HepG2 (cell line): Measurements from ENCODE around the gene GPR4. TPM values are rescaled to one million over a fixed set of nuclear protein-coding genes. Genes with fewer than 3 reads are reported as not detected.

Source experiments
- ATAC-seq: fragments of 200-7000 bp; cut with Tn5 transposase; 3 replicates; pipeline ENCODE4 v1.9.1; 2020; ENCODE audit warnings: mild to moderate bottlenecking, moderate library complexity
- BruUV-seq: library from RNA; stranded (reverse); fragments of 400-500 nt; replicated peaks from 2 replicates; lab custom pipeline; 2021; lab: Mats Ljungman, UMichigan
- CTCF ChIA-PET: fragments of 300-600 bp; formaldehyde crosslinking; extraction: SDS; loops from one replicate; lab custom pipeline; 2021; ENCODE audit warnings: low total read pairs, inconsistent platforms, low intra/inter-chr PET ratio; lab: Yijun Ruan, JAX
- POLR2A ChIA-PET: fragments of 350-600 bp; sonication (Branson Sonifier 250); formaldehyde crosslinking; loops from one replicate; lab custom pipeline; 2020; ENCODE audit warnings: antibody characterized with exemption, inconsistent platforms; lab: Yijun Ruan, JAX
- DNase-seq: peaks from one replicate; pipeline ENCODE4 v3.0.0-alpha.2; 2015; ENCODE audit warnings: low spot score
- FAIRE-seq: peaks from 3 replicates; lab custom pipeline; 2011; peaks lifted over from hg19 to GRCh38; lab: Jason Lieb, UNC
- H2AFZ ChIP-seq: one replicate; pipeline ENCODE4 v1.6.1; 2011; ENCODE audit warnings: low read length, inconsistent platforms
- H3K27ac ChIP-seq: fragments of 300-600 bp; 3 replicates; pipeline ENCODE4 v1.8.0; 2011; ENCODE audit warnings: mixed run types, mild to moderate bottlenecking, mixed read lengths, low read length, inconsistent platforms; ENCODE audit not compliant: insufficient read depth; ENCODE audit errors: extremely low read length
- H3K27me3 ChIP-seq, 2 experiments: fragments of 200-600 bp in 1 of 2; 2 replicates in 1 of 2; 3 replicates in 1 of 2; pipeline versions ENCODE4 v1.6.0 to v1.8.0; 2011; ENCODE audit warnings: low read length in 2 of 2, mild to moderate bottlenecking in 2 of 2, moderate library complexity in 2 of 2, inconsistent platforms in 1 of 2; ENCODE audit not compliant: insufficient read depth in 2 of 2, control insufficient read depth in 1 of 2
- H3K36me3 ChIP-seq, 2 experiments: fragments of 200-600 bp in 1 of 2; replicated peaks in 1 of 2; 2 replicates in 1 of 2; 3 replicates in 1 of 2; pipeline versions ENCODE4 v1.5.1 to v1.8.0; 2011; ENCODE audit warnings: low read length in 2 of 2, inconsistent platforms in 1 of 2; ENCODE audit not compliant: insufficient read depth in 2 of 2, control insufficient read depth in 1 of 2
- H3K4me1 ChIP-seq: 2 replicates; pipeline ENCODE4 v1.5.1; 2012; ENCODE audit warnings: low read length, inconsistent platforms; ENCODE audit not compliant: insufficient read depth
- H3K4me2 ChIP-seq: 2 replicates; pipeline ENCODE4 v1.6.0; 2011; ENCODE audit warnings: low read depth, low read length, inconsistent platforms
- H3K4me3 ChIP-seq, 3 experiments: fragments of 200-600 bp in 1 of 3; sonication (generic), shearing (Covaris generic) in 1 of 3; replicated peaks in 1 of 3; 2 replicates each; pipeline ENCODE4 v1.5.1; 2011 to 2016; ENCODE audit warnings: low read length in 3 of 3, inconsistent platforms in 2 of 3, low read depth in 2 of 3, mild to moderate bottlenecking in 2 of 3, control low read depth in 1 of 3, mixed read lengths in 1 of 3; ENCODE audit not compliant: insufficient read depth in 1 of 3
- H3K79me2 ChIP-seq: one replicate; pipeline ENCODE4 v1.6.1; 2011; ENCODE audit warnings: low read length, inconsistent platforms; ENCODE audit not compliant: insufficient read depth
- H3K9ac ChIP-seq: 2 replicates; pipeline ENCODE4 v1.6.0; 2011; ENCODE audit warnings: mild to moderate bottlenecking, low read depth, low read length, inconsistent platforms; ENCODE audit not compliant: insufficient read depth
- H3K9me3 ChIP-seq: 2 replicates; pipeline ENCODE4 v1.5.1; 2012; ENCODE audit warnings: mild to moderate bottlenecking, low read length
- H4K20me1 ChIP-seq: 2 replicates; pipeline ENCODE4 v1.6.0; 2011; ENCODE audit warnings: inconsistent platforms, mild to moderate bottlenecking, low read length, moderate library complexity; ENCODE audit not compliant: insufficient read depth
- FOXK2 ChIP-seq: fragments of 450-650 bp; IDR thresholded peaks from 2 replicates; pipeline ENCODE4 v1.6.1; 2016
- MAFK ChIP-seq, 2 experiments: IDR thresholded peaks in 1 of 2; conservative IDR thresholded peaks in 1 of 2; 2 replicates each; pipeline ENCODE4 v1.6.1; 2011; ENCODE audit warnings: improper control_type of control experiment in 2 of 2, low read length in 2 of 2
- PCBP2 ChIP-seq: fragments of 200-400 bp; formaldehyde crosslinking; optimal IDR thresholded peaks from 2 replicates; pipeline ENCODE3; 2018; ENCODE audit warnings: low read length, low read depth; ENCODE audit not compliant: poor library complexity, severe bottlenecking
- RFX5 ChIP-seq: IDR thresholded peaks from 2 replicates; pipeline ENCODE4 v1.6.1; 2011; ENCODE audit warnings: low read depth, low read length, improper control_type of control experiment
- SIX4 ChIP-seq: sonication (generic); formaldehyde crosslinking; IDR thresholded peaks from 2 replicates; pipeline ENCODE4 v1.4.0; 2020; ENCODE audit warnings: missing genetic modification reagents
- SP5 ChIP-seq: IDR thresholded peaks from 2 replicates; pipeline ENCODE4 v1.6.1; 2016; ENCODE audit warnings: low read depth, borderline replicate concordance
- TARDBP ChIP-seq: sonication (generic); formaldehyde crosslinking; IDR thresholded peaks from 2 replicates; pipeline ENCODE4 v1.8.0; 2022; ENCODE audit warnings: mild to moderate bottlenecking, missing genetic modification reagents
- WGBS: methylation state at CpG from one replicate; pipeline ENCODE4 v1.1.6; 2017; ENCODE audit warnings: low lambda C conversion rate; 5-methylcytosine and 5-hydroxymethylcytosine counted together
- in situ Hi-C: cut with HindIII; loops from 2 replicates; pipeline ENCODE4 v1.10.0; 2017; ENCODE audit warnings: low pct_unique_long_range_greater_than_20kb; ENCODE audit not compliant: extremely low pct_ligation_motif_present
- intact Hi-C: fragments of 100-400 bp; cut with micrococcal nuclease; formaldehyde crosslinking; loops from one replicate; pipeline ENCODE4 v1.10.0; 2022; ENCODE audit not compliant: unreplicated experiment
- polyA plus RNA-seq, 8 experiments: library from polyadenylated mRNA; depleted of rRNA in 3 of 8; stranded (reverse) in 7 of 8; unstranded in 1 of 8; fragments of >200 nt; fragmentation: Illumina TruSeq in 4 of 8; extraction: Trizol in 4 of 8; gene quantifications; 2 replicates each; pipeline versions ENCODE4 v1.2.1 to v1.2.3, GENCODE V29; 2011 to 2016; ENCODE audit warnings: low read depth in 4 of 8, missing spikeins in 1 of 8, mixed read lengths in 1 of 8; ENCODE audit not compliant: insufficient read depth in 1 of 8
- total RNA-seq, 5 experiments: library from RNA; depleted of rRNA; stranded (reverse); fragments of >200 nt; fragmentation: Illumina TruSeq; extraction: Trizol; gene quantifications; 2 replicates each; pipeline ENCODE4 v1.2.3, GENCODE V29; 2016; ENCODE audit warnings: low read depth in 1 of 5
- TF ChIP-seq, protein P1 (sequence below): sonication (generic); formaldehyde crosslinking; IDR thresholded peaks from 2 replicates; pipeline ENCODE4 v1.8.1; 2023; ENCODE audit warnings: missing genetic modification reagents, mild to moderate bottlenecking, borderline replicate concordance
- TF ChIP-seq, protein P2 (sequence below): sonication (generic); formaldehyde crosslinking; IDR thresholded peaks from 2 replicates; pipeline ENCODE4 v1.5.1; 2020; ENCODE audit warnings: mild to moderate bottlenecking, missing genetic modification reagents, moderate library complexity

GPR4 gene
- total and polyA plus RNA-seq, 2 of the 13 experiments (the other 11 are each of a cell fraction or from before 2014, with no cell fraction given), result 0.15 TPM; not detected in 1

DNA sequence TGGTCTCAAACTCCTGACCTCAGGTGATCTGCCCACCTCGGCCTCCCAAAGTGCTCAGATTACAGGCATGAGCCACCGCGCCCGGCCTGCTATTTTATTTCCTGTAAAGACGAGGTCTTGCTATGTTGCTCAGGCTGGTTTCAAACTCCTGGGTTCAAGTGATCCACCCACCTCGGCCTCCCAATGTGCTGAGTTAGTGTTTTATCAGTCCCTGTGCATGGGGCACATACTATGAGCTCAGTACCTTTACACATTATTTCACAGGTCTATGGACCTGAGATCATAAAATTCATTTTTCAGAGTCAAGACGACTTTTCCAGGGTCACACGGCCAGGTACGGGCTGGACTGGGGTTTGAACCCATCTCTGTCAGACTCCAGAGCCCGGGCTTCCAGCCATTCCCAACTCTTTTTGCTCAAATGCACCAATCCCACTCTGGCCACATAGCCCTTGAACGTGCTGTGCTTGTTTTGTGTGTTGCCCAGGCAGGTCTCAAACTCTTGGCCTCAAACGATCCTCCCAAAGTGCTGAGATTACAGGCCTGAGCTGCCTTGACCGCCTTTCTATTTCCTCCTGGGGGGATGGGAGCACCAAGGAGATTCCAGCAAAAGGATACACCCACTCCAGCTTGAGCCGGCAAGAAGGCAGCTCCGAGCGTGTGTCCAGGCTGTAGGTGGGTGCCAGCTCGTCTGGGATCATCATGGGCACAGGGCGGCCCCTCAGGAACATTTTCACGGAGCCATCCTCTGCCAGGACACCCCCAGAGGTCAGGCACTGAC is 36.1 kb upstream of the GPR4 start:
- intact Hi-C loops, result no loop called here
- H3K79me2 ChIP-seq, result no peaks in the 10 kb centered on the region
- ATAC-seq, result no peak
- peak overlapping the region; percentile 85 for H3K4me2 ChIP-seq
- H3K9me3 ChIP-seq, result no peaks in the 10 kb centered on the region
- TSS peak; percentile 63 for BruUV-seq
- no peaks in the 10 kb centered on the region; a peak in 1 of 5 replicates for H3K27me3 ChIP-seq
- no peaks in the 10 kb centered on the region for H4K20me1 ChIP-seq
- TF ChIP-seq RFX5, result no peak
- TF ChIP-seq, protein P1, sequence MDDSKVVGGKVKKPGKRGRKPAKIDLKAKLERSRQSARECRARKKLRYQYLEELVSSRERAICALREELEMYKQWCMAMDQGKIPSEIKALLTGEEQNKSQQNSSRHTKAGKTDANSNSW, result 0 out of 2 replicates have a peak, but pooled peaks have one; percentile 32
- peak; percentile 13 to 27; a peak in 1 of 4 replicates for TF ChIP-seq MAFK (conservative IDR thresholded peaks at IDR 0.05 in 1 of 2, IDR thresholded peaks at IDR 0.05 in 1 of 2; ENCODE audit: low read length in 2 of 2)
- TF ChIP-seq, all 625 proteins: peak for 2
- in situ Hi-C loops, result no loop called here
- H3K9ac ChIP-seq, result no peak overlapping the region
- FAIRE-seq, result no peak
- CTCF ChIA-PET, result no interaction called here
- H3K4me1 ChIP-seq, result peaks cover 50% of the 10 kb centered on the region
- 87% methylated on average over 19 of the region's 19 CpGs for WGBS
- no peak overlapping the region for H3K27ac ChIP-seq
- H2AFZ ChIP-seq, result no peak overlapping the region
- no peak for DNase-seq
- POLR2A ChIA-PET, result interaction anchor here (0.7 to 5.9 kb wide), 3 partner anchors 47 to 1845 kb away, joined by 3 to 56 read pairs (median 5); partner anchors contain the start of gene OPA3
- peak overlapping the region in 2 of 3 experiments; percentile 82; a peak in 3 of 6 replicates for H3K4me3 ChIP-seq
- H3K36me3 ChIP-seq, result no peaks in the 10 kb centered on the region

DNA sequence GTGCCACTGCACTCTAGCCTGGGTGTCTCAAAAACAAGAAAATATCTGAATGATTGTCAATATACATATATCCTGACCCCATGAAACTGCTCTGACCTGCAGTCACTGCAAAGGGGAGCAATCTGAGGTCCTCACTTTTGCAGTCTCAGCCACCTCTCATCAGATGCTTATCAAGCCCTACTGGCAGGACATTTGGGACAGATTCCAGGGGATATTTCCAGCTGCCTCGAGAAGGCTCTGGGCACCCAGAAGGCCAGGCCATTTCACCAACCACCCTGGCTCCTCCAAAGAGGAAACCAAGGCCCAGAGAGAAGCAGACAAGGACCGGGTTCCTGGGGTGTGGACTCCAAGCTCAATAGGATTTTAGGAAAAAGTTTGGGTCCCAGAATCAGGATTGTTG is 34.9 kb upstream of the GPR4 start:
- 97% methylated on average over 2 of the region's 2 CpGs for WGBS
- H3K4me3 ChIP-seq, result no peak overlapping the region
- no peaks in the 10 kb centered on the region for H3K36me3 ChIP-seq
- H3K79me2 ChIP-seq, result no peaks in the 10 kb centered on the region
- no peak overlapping the region for H2AFZ ChIP-seq
- TSS peak; percentile 53 for BruUV-seq
- FAIRE-seq (no peak), DNase-seq (no peak), ATAC-seq (no peak)
- intact Hi-C loops (no loop called here), in situ Hi-C loops (no loop called here)
- H3K4me2 ChIP-seq, result no peak overlapping the region
- TF ChIP-seq PCBP2, result no peak
- no peak for TF ChIP-seq TARDBP (CRISPR knock-in tag)
- no peak for TF ChIP-seq SP5 (CRISPR knock-in tag)
- TF ChIP-seq SIX4 (CRISPR knock-in tag), result no peak
- TF ChIP-seq, protein P2, sequence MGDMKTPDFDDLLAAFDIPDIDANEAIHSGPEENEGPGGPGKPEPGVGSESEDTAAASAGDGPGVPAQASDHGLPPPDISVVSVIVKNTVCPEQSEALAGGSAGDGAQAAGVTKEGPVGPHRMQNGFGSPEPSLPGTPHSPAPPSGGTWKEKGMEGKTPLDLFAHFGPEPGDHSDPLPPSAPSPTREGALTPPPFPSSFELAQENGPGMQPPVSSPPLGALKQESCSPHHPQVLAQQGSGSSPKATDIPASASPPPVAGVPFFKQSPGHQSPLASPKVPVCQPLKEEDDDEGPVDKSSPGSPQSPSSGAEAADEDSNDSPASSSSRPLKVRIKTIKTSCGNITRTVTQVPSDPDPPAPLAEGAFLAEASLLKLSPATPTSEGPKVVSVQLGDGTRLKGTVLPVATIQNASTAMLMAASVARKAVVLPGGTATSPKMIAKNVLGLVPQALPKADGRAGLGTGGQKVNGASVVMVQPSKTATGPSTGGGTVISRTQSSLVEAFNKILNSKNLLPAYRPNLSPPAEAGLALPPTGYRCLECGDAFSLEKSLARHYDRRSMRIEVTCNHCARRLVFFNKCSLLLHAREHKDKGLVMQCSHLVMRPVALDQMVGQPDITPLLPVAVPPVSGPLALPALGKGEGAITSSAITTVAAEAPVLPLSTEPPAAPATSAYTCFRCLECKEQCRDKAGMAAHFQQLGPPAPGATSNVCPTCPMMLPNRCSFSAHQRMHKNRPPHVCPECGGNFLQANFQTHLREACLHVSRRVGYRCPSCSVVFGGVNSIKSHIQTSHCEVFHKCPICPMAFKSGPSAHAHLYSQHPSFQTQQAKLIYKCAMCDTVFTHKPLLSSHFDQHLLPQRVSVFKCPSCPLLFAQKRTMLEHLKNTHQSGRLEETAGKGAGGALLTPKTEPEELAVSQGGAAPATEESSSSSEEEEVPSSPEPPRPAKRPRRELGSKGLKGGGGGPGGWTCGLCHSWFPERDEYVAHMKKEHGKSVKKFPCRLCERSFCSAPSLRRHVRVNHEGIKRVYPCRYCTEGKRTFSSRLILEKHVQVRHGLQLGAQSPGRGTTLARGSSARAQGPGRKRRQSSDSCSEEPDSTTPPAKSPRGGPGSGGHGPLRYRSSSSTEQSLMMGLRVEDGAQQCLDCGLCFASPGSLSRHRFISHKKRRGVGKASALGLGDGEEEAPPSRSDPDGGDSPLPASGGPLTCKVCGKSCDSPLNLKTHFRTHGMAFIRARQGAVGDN (CRISPR knock-in tag), result no peak
- no peak for TF ChIP-seq FOXK2
- peaks cover 39% of the 10 kb centered on the region for H3K4me1 ChIP-seq
- no peaks in the 10 kb centered on the region for H3K9me3 ChIP-seq
- POLR2A ChIA-PET, result no interaction called here
- CTCF ChIA-PET, result no interaction called here
- H4K20me1 ChIP-seq, result no peaks in the 10 kb centered on the region
- H3K27me3 ChIP-seq, result no peaks in the 10 kb centered on the region; a peak in 1 of 5 replicates
- no peak overlapping the region for H3K27ac ChIP-seq
- H3K9ac ChIP-seq, result no peak overlapping the region
